B cell (primary cell): ENCODE results near the gene NOXA1. TPM values are rescaled to one million over a fixed set of nuclear protein-coding genes. Genes with fewer than 3 reads are reported as not detected.

Experiments used
- ATAC-seq: fragments of 200-7000 bp; cut with Tn5 transposase; one replicate; pipeline ENCODE4 v1.10.0; 2021; ENCODE audit warnings: low read depth, mild to moderate bottlenecking, moderate number of reproducible peaks, moderate library complexity
- CTCF ChIA-PET: fragments of 350-600 bp; sonication (Branson Sonifier 250); formaldehyde crosslinking; loops from one replicate; lab custom pipeline; 2021; ENCODE audit warnings: antibody characterized with exemption, inconsistent platforms; lab: Charles Lee
- POLR2A ChIA-PET: fragments of 350-600 bp; sonication (Branson Sonifier 250); formaldehyde crosslinking; loops from one replicate; lab custom pipeline; 2021; ENCODE audit warnings: antibody characterized with exemption; lab: Charles Lee
- DNase-seq: peaks from one replicate; pipeline ENCODE4 v3.0.0; 2013
- H2AFZ ChIP-seq: 2 replicates; pipeline ENCODE4 v1.6.1; 2012; ENCODE audit warnings: mild to moderate bottlenecking, low read depth, low read length; ENCODE audit not compliant: insufficient read depth, poor library complexity, severe bottlenecking
- H3K27ac ChIP-seq, 2 donors: 1 replicate in 1 of 2; 2 replicates in 1 of 2; pipeline ENCODE4 v1.5.1; 2012 to 2013; ENCODE audit warnings: low read length in 2 of 2, mild to moderate bottlenecking in 2 of 2, moderate library complexity in 1 of 2
- H3K27me3 ChIP-seq, 4 experiments: fragments of 200-600 bp in 1 of 4; sonication (generic) in 1 of 4; replicated peaks in 1 of 4; 1 replicate in 2 of 4; 2 replicates in 2 of 4; pipeline versions ENCODE4 v1.6.1 to v1.7.0; 2013 to 2016; ENCODE audit warnings: low read length in 3 of 4, mild to moderate bottlenecking in 2 of 4, mixed read lengths in 1 of 4, moderate library complexity in 1 of 4; ENCODE audit not compliant: insufficient read depth in 4 of 4, control insufficient read depth in 3 of 4; ENCODE audit errors: control extremely low read depth in 1 of 4
- H3K36me3 ChIP-seq, 2 experiments: replicated peaks in 1 of 2; 1 replicate in 1 of 2; 2 replicates in 1 of 2; pipeline versions ENCODE4 v1.6.1 to v1.7.1; 2013; ENCODE audit warnings: low read length in 1 of 2; ENCODE audit not compliant: insufficient read depth in 2 of 2, control insufficient read depth in 1 of 2; ENCODE audit errors: control extremely low read depth in 1 of 2, extremely low read depth in 1 of 2
- H3K4me1 ChIP-seq, 2 donors: fragments of 200-600 bp in 1 of 2; sonication (generic) in 1 of 2; 1 replicate in 1 of 2; 2 replicates in 1 of 2; pipeline versions ENCODE4 v1.5.1 to v1.6.1; 2013 to 2017; ENCODE audit warnings: low read length in 2 of 2; ENCODE audit not compliant: control insufficient read depth in 2 of 2, insufficient read depth in 2 of 2
- H3K4me2 ChIP-seq: replicated peaks from 2 replicates; pipeline ENCODE3; 2012; ENCODE audit warnings: mild to moderate bottlenecking, low read depth, low read length; ENCODE audit not compliant: poor library complexity, severe bottlenecking
- H3K4me3 ChIP-seq, 5 experiments: fragments of 200-600 bp in 1 of 5; sonication (generic) in 1 of 5; 1 replicate in 3 of 5; 2 replicates in 2 of 5; pipeline versions ENCODE4 v1.5.1 to v1.7.0; 2011 to 2016; ENCODE audit warnings: low read length in 4 of 5, mild to moderate bottlenecking in 4 of 5, low read depth in 2 of 5, control low read depth in 1 of 5, moderate library complexity in 1 of 5; ENCODE audit not compliant: insufficient read depth in 1 of 5; ENCODE audit errors: control extremely low read depth in 1 of 5, extremely low read depth in 1 of 5
- H3K79me2 ChIP-seq: fragments of 200-600 bp; sonication (generic); one replicate; pipeline ENCODE4 v1.6.0; 2016; ENCODE audit warnings: low read length; ENCODE audit not compliant: control insufficient read depth, insufficient read depth
- H3K9ac ChIP-seq: fragments of 200-600 bp; sonication (generic); 2 replicates; pipeline ENCODE4 v1.6.1; 2017; ENCODE audit warnings: mild to moderate bottlenecking, low read length, moderate library complexity
- H3K9me3 ChIP-seq, 3 donors: one replicate each; pipeline versions ENCODE4 v1.6.1 to v1.7.1; 2013; ENCODE audit warnings: low read length in 2 of 3; ENCODE audit not compliant: control insufficient read depth in 2 of 3, insufficient read depth in 1 of 3; ENCODE audit errors: control extremely low read depth in 1 of 3
- H4K20me1 ChIP-seq: 2 replicates; pipeline ENCODE4 v1.6.0; 2012; ENCODE audit warnings: mild to moderate bottlenecking, low read length; ENCODE audit not compliant: insufficient read depth, control insufficient read depth, poor library complexity, severe bottlenecking
- H3K27ac Mint-ChIP-seq: one replicate; pipeline ENCODE4 v1.8.0; 2021; ENCODE audit warnings: mixed read lengths
- H3K27me3 Mint-ChIP-seq: one replicate; pipeline ENCODE4 v1.8.0; 2021; ENCODE audit warnings: mixed read lengths
- H3K4me1 Mint-ChIP-seq: one replicate; pipeline ENCODE4 v1.8.0; 2021; ENCODE audit warnings: mixed read lengths
- H3K4me3 Mint-ChIP-seq: one replicate; pipeline ENCODE4 v1.8.0; 2021; ENCODE audit warnings: mixed read lengths
- H3K9me3 Mint-ChIP-seq: one replicate; pipeline ENCODE4 v1.8.0; 2022; ENCODE audit warnings: mixed read lengths; ENCODE audit not compliant: insufficient read depth
- EZH2 ChIP-seq: IDR thresholded peaks from 2 replicates; pipeline ENCODE4 v1.6.1; 2012; ENCODE audit warnings: borderline replicate concordance, low read depth, mild to moderate bottlenecking, moderate library complexity, low read length; ENCODE audit not compliant: insufficient read depth, poor library complexity, severe bottlenecking
- WGBS: methylation state at CpG from one replicate; pipeline ENCODE4 v1.1.5; 2013; ENCODE audit warnings: missing lambda C conversion rate; ENCODE audit not compliant: insufficient coverage; 5-methylcytosine and 5-hydroxymethylcytosine counted together
- intact Hi-C: fragments of 100-400 bp; cut with micrococcal nuclease; formaldehyde crosslinking; loops from one replicate; pipeline ENCODE4 v1.10.0; 2022
- polyA plus RNA-seq: library from polyadenylated mRNA; depleted of rRNA; stranded (reverse); fragments of >200 nt; gene quantifications from 2 replicates; pipeline ENCODE4 v1.2.3, GENCODE V29; 2012
- total RNA-seq, 2 donors: library from RNA; stranded (reverse); fragments of 120-200 nt in 1 of 2; gene quantifications; 1 replicate in 1 of 2; 2 replicates in 1 of 2; pipeline versions ENCODE4 v1.2.3 to v1.2.4, GENCODE V29; 2013 to 2022
- TF ChIP-seq, protein P1 (sequence below): fragments of 200-600 bp; IDR thresholded peaks from one replicate; pipeline ENCODE4 v1.8.0; 2022; ENCODE audit warnings: antibody characterized with exemption, mild to moderate bottlenecking

The NOXA1 gene
- total and polyA plus RNA-seq, 2 donors (not counting 1 experiment from before 2014, with no cell fraction given): 5.7 to 7.7 TPM

DNA sequence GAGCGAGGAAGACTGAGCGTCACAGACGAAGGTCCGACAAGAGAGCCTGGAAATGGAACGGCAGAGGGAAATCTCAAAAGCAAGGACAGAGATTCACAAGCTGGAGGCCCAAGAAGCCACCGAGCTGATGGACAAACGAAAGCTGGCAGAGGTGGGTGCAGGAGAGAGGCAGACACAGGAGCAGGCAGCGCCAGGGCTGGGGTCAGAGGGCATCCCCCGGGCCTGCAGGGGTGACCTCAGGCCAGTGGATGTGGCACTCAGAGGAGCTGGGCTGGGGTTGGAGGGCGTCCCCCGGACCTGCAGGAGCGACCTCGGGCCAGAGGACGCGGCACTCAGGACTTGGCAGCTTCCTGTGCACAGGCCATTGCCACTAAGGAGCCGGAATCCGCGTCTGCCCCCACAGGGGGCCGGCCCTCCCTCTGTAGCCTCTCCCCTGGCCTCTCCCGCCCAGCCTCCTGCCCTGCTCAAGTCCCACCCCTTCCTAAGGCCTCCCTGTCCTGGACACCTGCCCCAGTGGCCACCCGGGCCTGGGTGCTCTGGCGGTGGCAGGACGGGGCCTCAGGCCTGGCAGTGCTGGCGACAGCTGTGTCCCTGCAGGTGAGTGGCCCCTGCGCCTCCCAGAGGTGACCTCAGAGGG lies 40.6 kb upstream of the NOXA1 start:
- Mint-ChIP-seq H3K27ac (no peak overlapping the region), H3K4me1 (no peaks in the 10 kb centered on the region)

More for the DNA sequence above, 40.6 kb upstream of the NOXA1 start:
- intact Hi-C loops: no loop called here
- no peak overlapping the region for H3K27ac ChIP-seq
- ATAC-seq (no peak), DNase-seq (no peak)
- peaks cover 6 to 7% of the 10 kb centered on the region in 2 donors for H3K4me1 ChIP-seq
- H3K79me2 ChIP-seq: no peaks in the 10 kb centered on the region
- no peaks in the 10 kb centered on the region for H4K20me1 ChIP-seq
- no peaks in the 10 kb centered on the region for H3K36me3 ChIP-seq
- H3K4me2 ChIP-seq: no peak overlapping the region
- Mint-ChIP-seq H3K9me3 (no peaks in the 10 kb centered on the region), H3K4me3 (no peak overlapping the region), H3K27me3 (no peaks in the 10 kb centered on the region)
- no peak for TF ChIP-seq EZH2
- TF ChIP-seq, protein P1, sequence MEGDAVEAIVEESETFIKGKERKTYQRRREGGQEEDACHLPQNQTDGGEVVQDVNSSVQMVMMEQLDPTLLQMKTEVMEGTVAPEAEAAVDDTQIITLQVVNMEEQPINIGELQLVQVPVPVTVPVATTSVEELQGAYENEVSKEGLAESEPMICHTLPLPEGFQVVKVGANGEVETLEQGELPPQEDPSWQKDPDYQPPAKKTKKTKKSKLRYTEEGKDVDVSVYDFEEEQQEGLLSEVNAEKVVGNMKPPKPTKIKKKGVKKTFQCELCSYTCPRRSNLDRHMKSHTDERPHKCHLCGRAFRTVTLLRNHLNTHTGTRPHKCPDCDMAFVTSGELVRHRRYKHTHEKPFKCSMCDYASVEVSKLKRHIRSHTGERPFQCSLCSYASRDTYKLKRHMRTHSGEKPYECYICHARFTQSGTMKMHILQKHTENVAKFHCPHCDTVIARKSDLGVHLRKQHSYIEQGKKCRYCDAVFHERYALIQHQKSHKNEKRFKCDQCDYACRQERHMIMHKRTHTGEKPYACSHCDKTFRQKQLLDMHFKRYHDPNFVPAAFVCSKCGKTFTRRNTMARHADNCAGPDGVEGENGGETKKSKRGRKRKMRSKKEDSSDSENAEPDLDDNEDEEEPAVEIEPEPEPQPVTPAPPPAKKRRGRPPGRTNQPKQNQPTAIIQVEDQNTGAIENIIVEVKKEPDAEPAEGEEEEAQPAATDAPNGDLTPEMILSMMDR: no peak
- H3K4me3 ChIP-seq: no peak overlapping the region
- no peaks in the 10 kb centered on the region for H3K27me3 ChIP-seq
- ChIA-PET POLR2A (interaction anchor here (0.6 kb wide), 1 partner anchor 251 kb away, joined by 3 read pairs; no protein-coding TSS in a partner anchor), CTCF (no interaction called here)
- H2AFZ ChIP-seq: no peak overlapping the region
- H3K9ac ChIP-seq: no peak overlapping the region
- WGBS: 93% methylated on average over 25 of the region's 25 CpGs
- H3K9me3 ChIP-seq: peaks cover 0 to 3% (median 0%) of the 10 kb centered on the region in 3 donors
